Calu3 (cell line): ENCODE results near the gene CACNA2D3. TPM values are rescaled to one million over a fixed set of nuclear protein-coding genes. Genes with fewer than 3 reads are reported as not detected.
"Not testable (repeated sequence)": the region's sequence is repeated elsewhere in the genome, so short reads cannot be mapped to it uniquely, and the experiment has no call there.

Experiments used
- BruUV-seq: library from RNA; stranded (reverse); fragments of 400-500 nt; replicated peaks from 2 replicates; lab custom pipeline; 2021; lab: Mats Ljungman, UMichigan
- CTCF ChIA-PET: fragments of 300-600 bp; sonication (Branson Sonifier 250); formaldehyde crosslinking; loops from one replicate; lab custom pipeline; 2022; ENCODE audit warnings: antibody characterized with exemption; lab: Charles Lee
- DNase-seq: peaks from one replicate; pipeline ENCODE4 v3.0.0; 2022
- H3K27ac Mint-ChIP-seq: one replicate; pipeline ENCODE4 v1.8.0; 2022; ENCODE audit warnings: mixed read lengths; ENCODE audit not compliant: unreplicated experiment
- H3K27me3 Mint-ChIP-seq: one replicate; pipeline ENCODE4 v1.8.0; 2022; ENCODE audit warnings: mixed read lengths; ENCODE audit not compliant: unreplicated experiment
- H3K36me3 Mint-ChIP-seq: one replicate; pipeline ENCODE4 v1.8.0; 2022; ENCODE audit warnings: mild to moderate bottlenecking, moderate library complexity, mixed read lengths; ENCODE audit not compliant: insufficient read depth, unreplicated experiment
- H3K4me1 Mint-ChIP-seq: one replicate; pipeline ENCODE4 v1.8.0; 2022; ENCODE audit warnings: mild to moderate bottlenecking, low read depth, mixed read lengths; ENCODE audit not compliant: unreplicated experiment
- H3K4me3 Mint-ChIP-seq: one replicate; pipeline ENCODE4 v1.8.0; 2022; ENCODE audit warnings: mild to moderate bottlenecking, low read depth, moderate library complexity, mixed read lengths; ENCODE audit not compliant: unreplicated experiment
- H3K9me3 Mint-ChIP-seq: one replicate; pipeline ENCODE4 v1.8.0; 2022; ENCODE audit warnings: low read depth, mixed read lengths; ENCODE audit not compliant: unreplicated experiment
- CTCF ChIP-seq: fragments of 200-600 bp; IDR thresholded peaks from one replicate; pipeline ENCODE4 v1.8.0; 2022; ENCODE audit warnings: antibody characterized with exemption; ENCODE audit not compliant: unreplicated experiment
- intact Hi-C: fragments of 100-400 bp; cut with micrococcal nuclease; formaldehyde crosslinking; loops from one replicate; pipeline ENCODE4 v1.10.0; 2022; ENCODE audit not compliant: unreplicated experiment
- total RNA-seq: library from RNA; stranded (reverse); gene quantifications from 2 replicates; pipeline ENCODE4 v1.2.3, GENCODE V29; 2022

CACNA2D3 gene
- total RNA-seq, 1 experiment from 2014 or later = not detected

DNA sequence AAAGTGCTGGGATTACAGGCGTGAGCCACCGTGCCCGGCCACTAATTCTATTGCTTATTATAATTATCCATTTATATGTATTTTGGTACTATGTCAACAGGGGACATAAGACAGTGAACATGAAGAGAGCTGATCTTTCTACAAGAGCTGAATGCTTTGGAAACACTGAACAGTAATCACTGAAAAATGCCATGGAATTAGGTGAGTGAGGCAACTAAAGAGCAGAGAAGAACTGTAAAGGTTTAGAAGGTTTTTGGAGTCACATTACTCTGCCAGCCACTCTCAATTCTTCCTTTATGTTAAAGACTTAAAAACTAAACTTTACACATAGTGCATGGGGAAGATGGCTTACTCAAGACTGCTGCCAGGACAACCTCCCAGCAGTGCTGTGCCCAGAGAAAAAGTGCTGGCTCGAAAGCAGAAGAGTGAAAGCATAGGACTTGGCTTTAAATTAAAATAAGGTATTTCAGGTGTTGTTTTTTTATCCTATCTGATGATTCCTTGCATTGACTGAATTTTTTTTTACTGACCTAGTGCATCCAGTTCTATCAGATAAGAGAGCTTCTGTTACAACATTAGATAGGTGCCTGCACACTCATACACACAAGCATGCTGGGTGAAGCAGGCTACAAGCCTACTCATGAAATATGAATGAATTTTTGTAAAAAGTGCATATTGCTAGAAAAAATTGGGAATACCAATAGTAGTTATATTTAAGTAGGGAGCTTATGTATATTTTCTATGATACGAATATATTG, 28.7 kb upstream of the CACNA2D3 start:
- Mint-ChIP-seq H3K27ac (no peak overlapping the region), H3K9me3 (no peaks in the 10 kb centered on the region), H3K36me3 (no peaks in the 10 kb centered on the region), H3K27me3 (peaks cover 13% of the 10 kb centered on the region), H3K4me3 (no peak overlapping the region), H3K4me1 (no peaks in the 10 kb centered on the region)
- CTCF ChIA-PET = no interaction called here
- no peak for TF ChIP-seq CTCF
- intact Hi-C loops = no loop called here
- DNase-seq = no peak
- no TSS peak for BruUV-seq

GRCh38 chr3:54094926-54095325, 27.4 kb upstream of the CACNA2D3 start:
- intact Hi-C loops = no loop called here
- no TSS peak for BruUV-seq
- no peak overlapping the region for H3K27ac Mint-ChIP-seq
- CTCF ChIA-PET = no interaction called here
- DNase-seq = no peak
- no peak overlapping the region for H3K4me3 Mint-ChIP-seq
- no peak for TF ChIP-seq CTCF
- peaks cover 17% of the 10 kb centered on the region for H3K27me3 Mint-ChIP-seq
- H3K4me1 Mint-ChIP-seq = no peaks in the 10 kb centered on the region
- H3K9me3 Mint-ChIP-seq = no peaks in the 10 kb centered on the region
- no peaks in the 10 kb centered on the region for H3K36me3 Mint-ChIP-seq

- no peaks in the 10 kb centered on the region for H3K9me3 Mint-ChIP-seq
- intact Hi-C loops = no loop called here
- CTCF ChIA-PET = no interaction called here
- H3K36me3 Mint-ChIP-seq = no peaks in the 10 kb centered on the region
- DNase-seq = no peak
- no peak overlapping the region for H3K27ac Mint-ChIP-seq
- H3K4me3 Mint-ChIP-seq = no peak overlapping the region
- TF ChIP-seq CTCF = no peak
- H3K4me1 Mint-ChIP-seq = no peaks in the 10 kb centered on the region
- peaks cover 17% of the 10 kb centered on the region for H3K27me3 Mint-ChIP-seq
- no TSS peak for BruUV-seq
These were observed 23.0 kb upstream of the CACNA2D3 start for GRCh38 chr3:54099381-54099780.

DNA sequence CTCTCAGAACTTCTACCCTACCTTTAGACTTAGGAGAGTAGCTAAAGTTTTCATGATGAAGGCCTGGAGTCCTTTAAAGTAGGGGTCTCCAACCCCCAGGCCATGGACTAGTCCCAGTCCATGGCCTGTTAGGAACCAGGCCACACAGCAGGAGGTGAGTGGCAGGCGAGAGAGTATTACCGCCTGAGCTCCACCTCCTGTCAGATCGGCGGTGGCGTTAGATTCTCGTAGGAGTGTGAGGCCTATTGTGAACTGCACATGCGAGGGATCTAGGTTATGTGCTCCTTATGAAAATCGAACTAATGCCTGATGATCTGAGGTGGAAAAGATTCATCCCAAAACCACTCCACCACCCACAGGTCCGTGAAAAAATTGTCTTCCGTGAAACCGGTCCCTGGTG, 18.3 kb upstream of the CACNA2D3 start:
- intact Hi-C loops = no loop called here
- H3K4me1 Mint-ChIP-seq = no peaks in the 10 kb centered on the region
- H3K36me3 Mint-ChIP-seq = no peaks in the 10 kb centered on the region
- no peak overlapping the region for H3K27ac Mint-ChIP-seq
- no peaks in the 10 kb centered on the region for H3K27me3 Mint-ChIP-seq
- CTCF ChIA-PET = interaction anchor here (0.7 kb wide), 1 partner anchor 709 kb away, joined by 4 read pairs; no protein-coding TSS in a partner anchor
- DNase-seq = no peak
- H3K9me3 Mint-ChIP-seq = no peaks in the 10 kb centered on the region
- no peak overlapping the region for H3K4me3 Mint-ChIP-seq
- no TSS peak for BruUV-seq
- no peak for TF ChIP-seq CTCF

DNA sequence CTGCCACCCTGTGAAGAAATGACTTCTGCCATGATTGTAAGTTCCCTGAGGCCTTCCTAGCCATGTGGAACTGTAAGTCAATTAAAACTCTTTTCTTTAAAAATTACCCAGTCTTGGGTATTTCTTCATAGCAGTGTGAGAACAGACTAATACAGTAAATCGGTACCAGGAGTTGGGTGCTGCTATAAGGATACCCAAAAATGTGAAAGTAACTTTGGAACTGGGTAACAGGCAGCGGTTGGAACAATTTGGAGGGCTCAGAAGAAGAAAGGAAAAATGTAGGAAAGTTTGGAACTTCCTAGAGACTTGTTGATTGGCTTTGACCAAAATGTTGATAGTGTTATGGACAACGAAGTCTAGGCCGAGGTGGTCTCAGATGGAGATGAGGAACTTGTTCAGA, 6.2 kb upstream of the CACNA2D3 start:
- H3K4me1 Mint-ChIP-seq, intact Hi-C loops, H3K27ac Mint-ChIP-seq, CTCF ChIA-PET, H3K4me3 Mint-ChIP-seq, DNase-seq, H3K9me3 Mint-ChIP-seq, H3K36me3 Mint-ChIP-seq, BruUV-seq: not testable (repeated sequence)
- H3K27me3 Mint-ChIP-seq = peaks cover 65% of the 10 kb centered on the region
